Body of pancreas (tissue), 4 donors: ENCODE data around the gene SLC25A19. TPM values are rescaled to one million over a fixed set of nuclear protein-coding genes. Genes with fewer than 3 reads are reported as not detected.

Experiments
- ATAC-seq: fragments of 150-250 bp; one replicate; pipeline ENCODE4 v1.9.1; 2016
- DNase-seq, 4 donors: peaks; one replicate each; pipeline ENCODE4 v3.0.0-alpha.2; 2019
- H3K27ac ChIP-seq, 4 donors: fragments of 200-600 bp; sonication (generic); 1 replicate in 3 of 4; 2 replicates in 1 of 4; pipeline versions ENCODE4 v1.5.1 to v1.6.1; 2016 to 2019; ENCODE audit warnings: mild to moderate bottlenecking in 1 of 4, mixed read lengths in 1 of 4, moderate library complexity in 1 of 4
- H3K27me3 ChIP-seq, 2 donors: fragments of 200-600 bp; sonication (generic); one replicate each; pipeline ENCODE4 v1.6.0; 2016; ENCODE audit warnings: mild to moderate bottlenecking in 1 of 2
- H3K36me3 ChIP-seq, 2 donors: fragments of 200-600 bp; sonication (generic); replicated peaks in 1 of 2; 2 replicates each; pipeline ENCODE4 v1.5.1; 2016; ENCODE audit warnings: low read depth in 2 of 2; ENCODE audit not compliant: insufficient read depth in 1 of 2
- H3K4me1 ChIP-seq: fragments of 200-600 bp; sonication (generic); one replicate; pipeline ENCODE4 v1.6.0; 2016
- H3K4me3 ChIP-seq, 2 donors: fragments of 200-600 bp; sonication (generic); 1 replicate in 1 of 2; 2 replicates in 1 of 2; pipeline ENCODE4 v1.5.1; 2016 to 2019
- H3K9me3 ChIP-seq, 3 donors: fragments of 200-600 bp; sonication (generic); 1 replicate in 2 of 3; 2 replicates in 1 of 3; pipeline ENCODE4 v1.5.1; 2016
- CTCF ChIP-seq, 7 experiments: fragments of 450-650 bp in 4 of 7; fragments of 200-600 bp in 3 of 7; sonication (generic) in 3 of 7; IDR thresholded peaks; one replicate each; pipeline ENCODE4 v1.5.1; 2016 to 2019; ENCODE audit warnings: antibody characterized with exemption in 7 of 7
- POLR2A ChIP-seq, 3 donors: fragments of 450-650 bp; IDR thresholded peaks; one replicate each; pipeline ENCODE4 v1.6.1; 2016; ENCODE audit warnings: antibody characterized with exemption in 3 of 3, mild to moderate bottlenecking in 2 of 3
- WGBS, 2 donors: methylation state at CpG; one replicate each; pipeline ENCODE4 v1.1.5; 2017; 5-methylcytosine and 5-hydroxymethylcytosine counted together
- intact Hi-C: fragments of 100-400 bp; cut with DNase I; formaldehyde crosslinking; loops from one replicate; pipeline ENCODE4 v1.15.1; 2023
- total RNA-seq, 2 donors: library from RNA; depleted of rRNA; stranded (reverse); fragments of >200 nt; gene quantifications; one replicate each; pipeline ENCODE4 v1.1.0, GENCODE V29; 2016

Gene SLC25A19
- total RNA-seq, 2 donors from 2014 or later: 7.6 to 8.3 TPM

GRCh38 chr17:75240394-75241142 lies 48.7 kb downstream of the SLC25A19 start:
- Histone ChIP-seq H3K9me3 (no peaks in the 10 kb centered on the region), H3K4me3 (no peak overlapping the region), H3K27ac (no peak overlapping the region), H3K4me1 (no peaks in the 10 kb centered on the region), H3K27me3 (no peaks in the 10 kb centered on the region), H3K36me3 (peaks cover 12 to 54% of the 10 kb centered on the region in 2 donors)
- intact Hi-C loops: no loop called here
- no peak for TF ChIP-seq POLR2A (IDR thresholded peaks at IDR 0.05)
- TF ChIP-seq CTCF (IDR thresholded peaks at IDR 0.05): peak in 5 of 7 experiments; percentile 15 to 47 (median 38)
- WGBS, 2 donors: 64 to 77% methylated on average over 12 to 21 of the region's 23 CpGs
- DNase-seq (peak in 1 of 4 donors; percentile 28), ATAC-seq (no peak)

- no peaks in the 10 kb centered on the region for H3K4me1 ChIP-seq
- H3K27me3 ChIP-seq: no peaks in the 10 kb centered on the region
- 91% methylated on average over 23 of the region's 23 CpGs for WGBS, 2 donors
- DNase-seq: no peak
- no peaks in the 10 kb centered on the region for H3K9me3 ChIP-seq
- intact Hi-C loops: no loop called here
- H3K36me3 ChIP-seq: peaks cover 12 to 55% of the 10 kb centered on the region in 2 donors
- no peak for TF ChIP-seq POLR2A (IDR thresholded peaks at IDR 0.05)
- no peak for TF ChIP-seq CTCF (IDR thresholded peaks at IDR 0.05)
- no peak for ATAC-seq
- H3K4me3 ChIP-seq: no peak overlapping the region
- H3K27ac ChIP-seq: no peak overlapping the region
Measured at GRCh38 chr17:75239778-75240393, 49.3 kb downstream of the SLC25A19 start.

GRCh38 chr17:75239214-75239613 lies 50.0 kb downstream of the SLC25A19 start:
- intact Hi-C loops: no loop called here
- TF ChIP-seq CTCF (IDR thresholded peaks at IDR 0.05) (no peak), POLR2A (IDR thresholded peaks at IDR 0.05) (no peak)
- Histone ChIP-seq H3K4me3 (no peak overlapping the region), H3K27me3 (no peaks in the 10 kb centered on the region), H3K36me3 (peaks cover 12 to 53% of the 10 kb centered on the region in 2 donors), H3K27ac (peak overlapping the region in 1 of 4 donors; percentile 9), H3K9me3 (no peaks in the 10 kb centered on the region), H3K4me1 (no peaks in the 10 kb centered on the region)
- WGBS, 2 donors: 85 to 93% methylated on average over 2 to 10 of the region's 12 CpGs
- DNase-seq (no peak), ATAC-seq (peak; percentile 5)

- Histone ChIP-seq H3K4me1 (no peaks in the 10 kb centered on the region), H3K4me3 (no peak overlapping the region), H3K27ac (peak overlapping the region in 1 of 4 donors; percentile 9), H3K27me3 (no peaks in the 10 kb centered on the region), H3K36me3 (peaks cover 12 to 49% of the 10 kb centered on the region in 2 donors), H3K9me3 (no peaks in the 10 kb centered on the region)
- 54 to 69% methylated on average over 12 to 13 of the region's 13 CpGs for WGBS, 2 donors
- TF ChIP-seq POLR2A (IDR thresholded peaks at IDR 0.05) (no peak), CTCF (IDR thresholded peaks at IDR 0.05) (peak; percentile 65 to 76 (median 71))
- peak; percentile 77 for ATAC-seq
- intact Hi-C loops: no loop called here
- DNase-seq: peak; percentile 64 to 68 (median 66)
Measured at GRCh38 chr17:75238684-75239191, 50.5 kb downstream of the SLC25A19 start.
